ENCODE results near the gene C2orf72.
"Not testable (repeated sequence)": the region's sequence is repeated elsewhere in the genome, so short reads cannot be mapped to it uniquely, and the experiment has no call there.

C2orf72 gene

DNA sequence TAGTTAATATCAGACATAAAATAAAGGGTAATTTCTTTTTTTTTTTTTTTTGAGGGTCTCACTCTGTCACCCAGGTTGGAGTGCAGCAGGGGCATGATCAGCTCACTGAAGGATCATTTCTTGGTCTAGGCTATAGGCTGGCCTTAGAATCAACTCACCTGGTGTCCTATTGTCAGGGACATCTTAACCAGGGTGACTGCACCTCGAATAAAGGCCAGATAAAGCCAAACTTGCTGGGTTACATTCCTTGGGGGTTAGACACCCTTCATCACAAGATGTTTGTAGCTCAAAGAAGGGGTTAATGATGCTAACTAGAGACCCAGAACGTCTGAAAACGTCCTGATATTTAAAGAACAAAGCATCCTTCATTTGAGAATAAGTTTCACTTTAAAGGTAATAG, 23.5 kb upstream of the C2orf72 start:
- intact Hi-C loops (cut with DNase I; ENCODE audit: low total_unique reads) = no loop called here

DNA sequence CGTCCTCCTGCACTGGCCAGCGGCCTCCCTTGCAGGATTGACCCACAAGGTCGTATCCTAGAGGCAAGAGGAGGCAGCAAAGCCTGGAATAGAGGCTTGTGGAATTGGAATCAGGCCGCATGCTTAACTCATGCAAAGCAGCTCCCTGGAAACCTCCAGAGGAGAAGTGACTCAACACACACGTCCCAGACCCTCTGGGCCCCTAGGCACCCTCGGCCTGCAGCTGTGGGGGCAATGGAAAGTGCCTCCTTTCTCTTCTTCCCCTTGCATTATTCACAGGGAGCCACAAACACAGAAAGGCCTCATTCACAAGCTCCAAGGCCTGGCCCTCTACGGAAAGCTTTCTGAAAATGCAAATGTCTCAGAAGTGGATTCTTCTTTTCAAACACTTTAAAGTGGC, 21.8 kb upstream of the C2orf72 start:
- no peak for DNase-seq
- intact Hi-C loops (cut with DNase I; ENCODE audit: low total_unique reads) = no loop called here
- Histone ChIP-seq H3K9me3 (no peaks in the 10 kb centered on the region), H3K4me1 (no peaks in the 10 kb centered on the region), H3K27me3 (peaks cover 0 to 12% of the 10 kb centered on the region in 2 donors), H3K36me3 (no peaks in the 10 kb centered on the region), H3K27ac (no peak overlapping the region), H3K4me3 (no peak overlapping the region)
- TF ChIP-seq, protein P1, sequence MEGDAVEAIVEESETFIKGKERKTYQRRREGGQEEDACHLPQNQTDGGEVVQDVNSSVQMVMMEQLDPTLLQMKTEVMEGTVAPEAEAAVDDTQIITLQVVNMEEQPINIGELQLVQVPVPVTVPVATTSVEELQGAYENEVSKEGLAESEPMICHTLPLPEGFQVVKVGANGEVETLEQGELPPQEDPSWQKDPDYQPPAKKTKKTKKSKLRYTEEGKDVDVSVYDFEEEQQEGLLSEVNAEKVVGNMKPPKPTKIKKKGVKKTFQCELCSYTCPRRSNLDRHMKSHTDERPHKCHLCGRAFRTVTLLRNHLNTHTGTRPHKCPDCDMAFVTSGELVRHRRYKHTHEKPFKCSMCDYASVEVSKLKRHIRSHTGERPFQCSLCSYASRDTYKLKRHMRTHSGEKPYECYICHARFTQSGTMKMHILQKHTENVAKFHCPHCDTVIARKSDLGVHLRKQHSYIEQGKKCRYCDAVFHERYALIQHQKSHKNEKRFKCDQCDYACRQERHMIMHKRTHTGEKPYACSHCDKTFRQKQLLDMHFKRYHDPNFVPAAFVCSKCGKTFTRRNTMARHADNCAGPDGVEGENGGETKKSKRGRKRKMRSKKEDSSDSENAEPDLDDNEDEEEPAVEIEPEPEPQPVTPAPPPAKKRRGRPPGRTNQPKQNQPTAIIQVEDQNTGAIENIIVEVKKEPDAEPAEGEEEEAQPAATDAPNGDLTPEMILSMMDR (IDR thresholded peaks at IDR 0.05) = no peak

More for the DNA sequence above, 23.5 kb upstream of the C2orf72 start:
- H3K36me3 ChIP-seq = no peaks in the 10 kb centered on the region
- no peak overlapping the region for H3K4me3 ChIP-seq
- H3K27me3 ChIP-seq = peaks cover 0 to 16% of the 10 kb centered on the region in 2 donors
- H3K4me1 ChIP-seq = no peaks in the 10 kb centered on the region
- H3K27ac ChIP-seq = no peak overlapping the region
- H3K9me3 ChIP-seq = no peaks in the 10 kb centered on the region
- TF ChIP-seq, protein P1 (IDR thresholded peaks at IDR 0.05) = no peak
- DNase-seq = no peak

DNA sequence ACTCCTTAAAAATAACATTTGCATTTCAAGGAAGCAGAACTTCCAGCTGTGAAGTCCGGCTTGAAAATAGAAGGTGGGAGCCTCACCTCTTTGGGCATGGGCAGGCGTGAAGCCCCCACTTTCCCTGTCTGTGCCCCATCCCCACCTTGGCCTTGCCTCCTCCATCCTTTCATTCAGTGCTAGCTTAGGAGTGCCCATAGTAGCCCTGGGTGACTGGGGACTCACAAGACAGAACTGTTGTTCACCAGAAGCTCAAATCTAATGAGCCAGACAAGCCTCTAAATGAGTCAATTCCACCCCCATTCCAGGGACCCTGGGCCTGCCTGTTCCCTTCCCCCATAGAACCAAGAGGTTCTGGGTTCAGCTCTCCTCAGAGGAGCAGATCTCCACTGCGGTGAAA, 21.4 kb upstream of the C2orf72 start:
- no peaks in the 10 kb centered on the region for H3K9me3 ChIP-seq
- TF ChIP-seq, protein P1 (IDR thresholded peaks at IDR 0.05) = no peak
- peaks cover 0 to 12% of the 10 kb centered on the region in 2 donors for H3K27me3 ChIP-seq
- H3K4me3 ChIP-seq = no peak overlapping the region
- no peaks in the 10 kb centered on the region for H3K4me1 ChIP-seq
- H3K36me3 ChIP-seq = no peaks in the 10 kb centered on the region
- intact Hi-C loops (cut with DNase I; ENCODE audit: low total_unique reads) = no loop called here
- no peak overlapping the region for H3K27ac ChIP-seq
- no peak for DNase-seq

DNA sequence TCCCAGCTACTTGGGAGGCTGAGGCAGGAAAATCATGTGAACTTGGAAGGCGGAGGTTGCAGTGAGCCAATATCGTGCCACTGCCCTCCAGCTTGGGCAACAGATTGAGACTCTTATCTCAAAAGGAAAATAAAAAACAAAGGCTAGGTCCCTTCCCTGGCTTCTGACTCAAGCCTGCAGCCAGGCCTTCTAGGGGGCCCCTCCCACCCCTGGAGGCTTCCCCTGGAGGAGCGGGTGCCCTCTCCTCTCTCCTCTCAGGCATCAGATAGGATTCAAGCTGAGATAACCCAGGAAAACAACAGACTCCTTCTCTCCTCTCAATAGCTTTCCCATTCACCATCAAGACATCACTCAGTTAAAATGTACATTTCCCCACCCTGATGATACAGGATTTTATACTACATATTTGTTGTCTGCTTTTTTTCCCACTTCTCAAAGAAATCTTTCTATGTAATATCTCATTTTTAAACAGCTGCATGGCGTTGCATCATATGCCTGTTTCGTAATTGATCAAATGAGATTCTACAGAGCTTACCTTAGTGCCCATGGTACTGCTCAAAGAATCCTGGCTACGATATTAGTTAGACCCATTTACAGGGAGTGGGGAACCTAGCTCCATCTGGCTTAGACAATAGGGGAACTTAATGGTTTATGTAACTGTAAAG, 20.6 kb upstream of the C2orf72 start:
- H3K27me3 ChIP-seq = peaks cover 0 to 7% of the 10 kb centered on the region in 2 donors
- TF ChIP-seq, protein P1 (IDR thresholded peaks at IDR 0.05) = no peak
- intact Hi-C loops (cut with DNase I; ENCODE audit: low total_unique reads) = no loop called here
- H3K9me3 ChIP-seq = no peaks in the 10 kb centered on the region
- H3K4me3 ChIP-seq = no peak overlapping the region
- no peak overlapping the region for H3K27ac ChIP-seq
- DNase-seq = no peak
- H3K36me3 ChIP-seq = no peaks in the 10 kb centered on the region
- no peaks in the 10 kb centered on the region for H3K4me1 ChIP-seq

GRCh38 chr2:231017231-231017598, 20.1 kb upstream of the C2orf72 start:
- intact Hi-C loops (cut with DNase I; ENCODE audit: low total_unique reads) = no loop called here
- Histone ChIP-seq H3K9me3 (no peaks in the 10 kb centered on the region), H3K27ac (no peak overlapping the region), H3K27me3 (peaks cover 0 to 7% of the 10 kb centered on the region in 2 donors), H3K4me3 (no peak overlapping the region), H3K4me1 (no peaks in the 10 kb centered on the region), H3K36me3 (no peaks in the 10 kb centered on the region)
- DNase-seq = no peak
- TF ChIP-seq, protein P1 (IDR thresholded peaks at IDR 0.05) = no peak

GRCh38 chr2:231018184-231018583, 19.1 kb upstream of the C2orf72 start:
- no peaks in the 10 kb centered on the region for H3K4me1 ChIP-seq
- peaks cover 0 to 4% of the 10 kb centered on the region in 2 donors for H3K27me3 ChIP-seq
- no peak overlapping the region for H3K27ac ChIP-seq
- no peaks in the 10 kb centered on the region for H3K9me3 ChIP-seq
- H3K36me3 ChIP-seq = no peaks in the 10 kb centered on the region
- intact Hi-C loops (cut with DNase I; ENCODE audit: low total_unique reads) = no loop called here
- TF ChIP-seq, protein P1 (IDR thresholded peaks at IDR 0.05) = no peak
- no peak for DNase-seq
- H3K4me3 ChIP-seq = no peak overlapping the region

DNA sequence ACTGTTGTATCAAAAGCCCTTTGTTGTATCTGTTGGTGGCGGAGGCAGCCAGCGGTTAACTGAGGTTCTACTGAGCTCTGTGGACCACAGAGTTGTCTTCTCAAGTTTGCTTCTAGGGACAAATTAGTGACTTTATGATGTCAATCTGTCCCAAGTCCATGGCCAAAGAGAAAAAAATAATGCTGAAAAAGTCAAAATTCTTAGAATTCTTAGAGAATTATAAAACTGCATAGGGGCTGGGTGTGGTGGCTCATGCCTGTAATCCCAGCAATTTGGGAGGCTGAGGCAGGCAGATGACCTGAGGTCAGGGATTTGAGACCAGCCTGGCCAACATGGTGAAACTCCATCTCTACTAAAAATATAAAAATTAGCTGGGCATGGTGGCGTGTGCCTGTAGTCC, 12.3 kb upstream of the C2orf72 start:
- H3K36me3 ChIP-seq; H3K4me1 ChIP-seq; H3K9me3 ChIP-seq; H3K27ac ChIP-seq; H3K4me3 ChIP-seq; intact Hi-C loops (cut with DNase I; ENCODE audit: low total_unique reads); DNase-seq: not testable (repeated sequence)
- H3K27me3 ChIP-seq = peaks cover 0 to 14% of the 10 kb centered on the region in 2 donors
